IMR-90 (cell line): ENCODE results near the gene GCNT2. TPM values are rescaled to one million over a fixed set of nuclear protein-coding genes. Genes with fewer than 3 reads are reported as not detected.

ENCODE experiments used
- ATAC-seq: fragments of 200-7000 bp; cut with Tn5 transposase; 2 replicates; pipeline ENCODE4 v1.9.1; 2020; ENCODE audit warnings: low read depth, mild to moderate bottlenecking, moderate library complexity
- BruUV-seq: library from RNA; stranded (reverse); fragments of 400-500 nt; replicated peaks from 2 replicates; lab custom pipeline; 2021; lab: Mats Ljungman, UMichigan
- CTCF ChIA-PET: fragments of 300-600 bp; formaldehyde crosslinking; extraction: SDS; loops from one replicate; lab custom pipeline; 2021; ENCODE audit warnings: antibody characterized with exemption; lab: Yijun Ruan, JAX
- POLR2A ChIA-PET: fragments of 300-600 bp; sonication (Branson Sonifier 250); formaldehyde crosslinking; loops from one replicate; lab custom pipeline; 2022; ENCODE audit warnings: antibody characterized with exemption; ENCODE audit not compliant: unreplicated experiment; lab: Charles Lee
- DNase-seq: peaks from one replicate; pipeline ENCODE4 v3.0.0; 2013
- H2AFZ ChIP-seq: replicated peaks from 2 replicates; pipeline ENCODE3; 2013; ENCODE audit warnings: low read length, mild to moderate bottlenecking; ENCODE audit not compliant: poor library complexity
- H2AK5ac ChIP-seq: 2 replicates; pipeline ENCODE4 v1.6.1; 2013; ENCODE audit warnings: low read depth, low read length, inconsistent platforms
- H2AK9ac ChIP-seq: replicated peaks from 2 replicates; pipeline ENCODE3; 2013; ENCODE audit warnings: mild to moderate bottlenecking, low read depth, low read length, moderate library complexity; ENCODE audit not compliant: poor library complexity
- H2BK120ac ChIP-seq: 2 replicates; pipeline ENCODE4 v1.6.1; 2013; ENCODE audit warnings: low read depth, low read length, inconsistent platforms
- H2BK15ac ChIP-seq: 3 replicates; pipeline ENCODE4 v1.6.1; 2013; ENCODE audit warnings: low read depth, low read length, inconsistent platforms
- H2BK20ac ChIP-seq: 2 replicates; pipeline ENCODE4 v1.6.1; 2013; ENCODE audit warnings: low read depth, mild to moderate bottlenecking, inconsistent platforms, low read length, moderate library complexity
- H2BK5ac ChIP-seq: 2 replicates; pipeline ENCODE4 v1.6.1; 2013; ENCODE audit warnings: mild to moderate bottlenecking, low read depth, low read length, inconsistent platforms; ENCODE audit not compliant: poor library complexity, severe bottlenecking
- H3K14ac ChIP-seq: replicated peaks from 2 replicates; pipeline ENCODE4 v1.6.1; 2013; ENCODE audit warnings: low read depth, low read length, inconsistent platforms
- H3K18ac ChIP-seq: 2 replicates; pipeline ENCODE4 v1.6.1; 2013; ENCODE audit warnings: low read depth, low read length, control low read depth
- H3K23ac ChIP-seq: 2 replicates; pipeline ENCODE4 v1.6.1; 2013; ENCODE audit warnings: low read depth, low read length, inconsistent platforms
- H3K27ac ChIP-seq: 2 replicates; pipeline ENCODE4 v1.5.1; 2013; ENCODE audit warnings: mild to moderate bottlenecking, control low read depth, low read length; ENCODE audit not compliant: insufficient read depth
- H3K27me3 ChIP-seq: 2 replicates; pipeline ENCODE4 v1.6.1; 2013; ENCODE audit warnings: low read length; ENCODE audit not compliant: control insufficient read depth, insufficient read depth
- H3K36me3 ChIP-seq: 2 replicates; pipeline ENCODE4 v1.6.1; 2013; ENCODE audit warnings: low read length, mixed read lengths; ENCODE audit not compliant: control insufficient read depth, insufficient read depth
- H3K4ac ChIP-seq: 2 replicates; pipeline ENCODE4 v1.6.1; 2013; ENCODE audit warnings: low read depth, low read length, inconsistent platforms
- H3K4me1 ChIP-seq: 2 replicates; pipeline ENCODE4 v1.6.1; 2013; ENCODE audit warnings: low read length, mixed read lengths; ENCODE audit not compliant: control insufficient read depth, insufficient read depth
- H3K4me2 ChIP-seq: 2 replicates; pipeline ENCODE4 v1.6.1; 2013; ENCODE audit warnings: low read depth, mild to moderate bottlenecking, control low read depth, low read length, moderate library complexity
- H3K4me3 ChIP-seq: 2 replicates; pipeline ENCODE4 v1.5.1; 2013; ENCODE audit warnings: low read depth, mild to moderate bottlenecking, control low read depth, low read length, moderate library complexity; ENCODE audit not compliant: insufficient read depth
- H3K56ac ChIP-seq: 2 replicates; pipeline ENCODE4 v1.6.1; 2013; ENCODE audit warnings: low read length, inconsistent platforms; ENCODE audit not compliant: insufficient read depth; ENCODE audit errors: extremely low read depth
- H3K79me1 ChIP-seq, 2 experiments: 2 replicates each; pipeline ENCODE4 v1.6.1; 2013; ENCODE audit warnings: low read length in 2 of 2, inconsistent platforms in 1 of 2, low read depth in 1 of 2
- H3K9ac ChIP-seq: 2 replicates; pipeline ENCODE4 v1.6.1; 2013; ENCODE audit warnings: low read depth, low read length, control low read depth
- H3K9me1 ChIP-seq: 2 replicates; pipeline ENCODE4 v1.6.1; 2013; ENCODE audit warnings: low read length, inconsistent platforms; ENCODE audit not compliant: insufficient read depth
- H3K9me3 ChIP-seq: 2 replicates; pipeline ENCODE4 v1.6.1; 2013; ENCODE audit warnings: low read length; ENCODE audit not compliant: control insufficient read depth, insufficient read depth
- H4K20me1 ChIP-seq: 2 replicates; pipeline ENCODE4 v1.6.1; 2013; ENCODE audit warnings: low read length, inconsistent platforms; ENCODE audit not compliant: insufficient read depth
- H4K5ac ChIP-seq: 2 replicates; pipeline ENCODE4 v1.6.1; 2013; ENCODE audit warnings: mild to moderate bottlenecking, low read depth, low read length, control low read depth
- H4K8ac ChIP-seq, 2 experiments: 2 replicates each; pipeline ENCODE4 v1.6.1; 2013; ENCODE audit warnings: low read depth in 2 of 2, low read length in 2 of 2, control low read depth in 1 of 2, inconsistent platforms in 1 of 2
- H4K91ac ChIP-seq: 2 replicates; pipeline ENCODE4 v1.6.1; 2013; ENCODE audit warnings: low read depth, low read length, inconsistent platforms; ENCODE audit not compliant: insufficient read depth
- CHD1 ChIP-seq: IDR thresholded peaks from 2 replicates; pipeline ENCODE4 v1.6.1; 2012; ENCODE audit warnings: low read depth, low read length, improper control_type of control experiment
- CTCF ChIP-seq: conservative IDR thresholded peaks from 2 replicates; pipeline ENCODE4 v1.5.1; 2012; ENCODE audit warnings: mild to moderate bottlenecking, low read depth, low read length, improper control_type of control experiment
- MAZ ChIP-seq: IDR thresholded peaks from 2 replicates; pipeline ENCODE4 v1.6.1; 2012; ENCODE audit warnings: low read depth, mild to moderate bottlenecking, low read length, improper control_type of control experiment, moderate library complexity, borderline replicate concordance
- NFE2L2 ChIP-seq: fragments of 150-350 bp; IDR thresholded peaks from 2 replicates; pipeline ENCODE4 v1.6.1; 2016; ENCODE audit warnings: low read depth, mild to moderate bottlenecking, low read length
- RAD21 ChIP-seq: IDR thresholded peaks from 2 replicates; pipeline ENCODE4 v1.6.1; 2012; ENCODE audit warnings: low read length, improper control_type of control experiment
- RCOR1 ChIP-seq: IDR thresholded peaks from 2 replicates; pipeline ENCODE4 v1.6.1; 2012; ENCODE audit warnings: mild to moderate bottlenecking, low read length, improper control_type of control experiment; ENCODE audit not compliant: insufficient replicate concordance
- USF2 ChIP-seq: fragments of 150-350 bp; IDR thresholded peaks from 2 replicates; pipeline ENCODE4 v1.6.1; 2017; ENCODE audit warnings: mild to moderate bottlenecking, antibody characterized with exemption, low read length, low read depth
- WGBS, 2 experiments: methylation state at CpG; one replicate each; pipeline versions ENCODE4 v1.1.5 to v1.1.7; 2013; ENCODE audit warnings: missing lambda C conversion rate in 2 of 2; ENCODE audit not compliant: insufficient read length in 1 of 2; ENCODE audit errors: extremely low coverage in 2 of 2; 5-methylcytosine and 5-hydroxymethylcytosine counted together
- dilution Hi-C: fragments of 300-500 bp; cut with HindIII; formaldehyde crosslinking; loops from one replicate; pipeline ENCODE4 v1.14.3; 2018; ENCODE audit warnings: low sequenced_read_pairs; ENCODE audit not compliant: unreplicated experiment
- in situ Hi-C: fragments of 300-500 bp; cut with MboI; formaldehyde crosslinking; loops from 3 replicates; pipeline ENCODE4 v1.14.3; 2019; ENCODE audit warnings: low sequenced_read_pairs, inconsistent platforms, mixed read lengths
- intact Hi-C: fragments of 100-400 bp; cut with micrococcal nuclease; formaldehyde crosslinking; loops from 2 replicates; pipeline ENCODE4 v1.10.0; 2022
- polyA plus RNA-seq, 3 experiments: library from polyadenylated mRNA; depleted of rRNA; stranded (reverse); fragments of >200 nt; gene quantifications; 2 replicates each; pipeline ENCODE4 v1.2.3, GENCODE V29; 2012; ENCODE audit warnings: low replicate concordance in 1 of 3
- total RNA-seq: library from RNA; depleted of rRNA; stranded (reverse); fragments of >200 nt; gene quantifications from 2 replicates; pipeline ENCODE4 v1.2.3, GENCODE V29; 2012

Gene GCNT2
- total and polyA plus RNA-seq, 2 of the 4 experiments (the other 2 are of a cell fraction) = 0.34 to 0.90 TPM

GRCh38 chr6:10484912-10485311, 36.2 kb upstream of the GCNT2 start:
- ATAC-seq = no peak

More at GRCh38 chr6:10484912-10485311, 36.2 kb upstream of the GCNT2 start:
- BruUV-seq = no TSS peak
- Histone ChIP-seq H3K4me2 (no peak overlapping the region), H3K9me1 (no peaks in the 10 kb centered on the region), H2AK5ac (no peak overlapping the region), H3K79me1 (no peaks in the 10 kb centered on the region), H3K18ac (no peak overlapping the region), H3K9ac (no peak overlapping the region), H3K9me3 (peaks cover 2% of the 10 kb centered on the region; the same call in 1 of the 2 replicates), H4K5ac (no peak overlapping the region), H2BK5ac (no peak overlapping the region), H2BK15ac (no peak overlapping the region), H2BK20ac (no peak overlapping the region), H3K23ac (no peak overlapping the region), H3K36me3 (no peaks in the 10 kb centered on the region), H3K14ac (no peak overlapping the region), H3K4me3 (no peak overlapping the region), H2BK120ac (no peak overlapping the region), H4K20me1 (no peaks in the 10 kb centered on the region), H3K4ac (no peak overlapping the region), H4K8ac (no peak overlapping the region), H2AK9ac (no peak overlapping the region), H4K91ac (no peak overlapping the region), H3K56ac (no peak overlapping the region), H3K27ac (no peak overlapping the region), H3K27me3 (peaks cover 2% of the 10 kb centered on the region; the same call in 1 of the 2 replicates), H2AFZ (no peak overlapping the region), H3K4me1 (no peaks in the 10 kb centered on the region)
- dilution Hi-C loops = no loop called here
- intact Hi-C loops = no loop called here
- in situ Hi-C loops = loop anchor here (25.0 kb wide), 2 partner anchors 577 to 1077 kb away; no protein-coding TSS in a partner anchor
- no peak for DNase-seq
- ChIA-PET POLR2A (no interaction called here), CTCF (no interaction called here)
- no peak for TF ChIP-seq NFE2L2
- no peak for TF ChIP-seq MAZ
- no peak for TF ChIP-seq CTCF
- TF ChIP-seq CHD1 = no peak
- TF ChIP-seq RAD21 = no peak
- TF ChIP-seq USF2 = no peak
- no peak for TF ChIP-seq RCOR1
- WGBS, 2 experiments = no CpG with 5 or more reads among the region's 3 CpGs
